22Rv1 (cell line): ENCODE data around the gene MAML3.

Experiments used
- H3K27ac ChIP-seq: fragments of 450-650 bp; 2 replicates; pipeline ENCODE4 v1.5.1; 2017
- CTCF ChIP-seq: fragments of 450-650 bp; IDR thresholded peaks from 2 replicates; pipeline ENCODE4 v1.5.1; 2017; ENCODE audit warnings: mild to moderate bottlenecking
- ZFX ChIP-seq: fragments of 450-650 bp; IDR thresholded peaks from 2 replicates; pipeline ENCODE4 v1.6.1; 2017; ENCODE audit warnings: antibody characterized with exemption, borderline replicate concordance

MAML3 gene

GRCh38 chr4:140109737-140110136 lies 44.2 kb downstream of the MAML3 start:
- no peak for TF ChIP-seq CTCF
- H3K27ac ChIP-seq, result no peak overlapping the region

GRCh38 chr4:140109292-140109691 lies 44.7 kb downstream of the MAML3 start:
- no peak overlapping the region for H3K27ac ChIP-seq
- TF ChIP-seq CTCF (no peak), ZFX (no peak)

- TF ChIP-seq ZFX (no peak), CTCF (no peak)
- H3K27ac ChIP-seq, result no peak overlapping the region
Measured at GRCh38 chr4:140108713-140109230, 45.2 kb downstream of the MAML3 start.

- H3K27ac ChIP-seq, result no peak overlapping the region
- TF ChIP-seq ZFX (no peak), CTCF (no peak)
Measured at GRCh38 chr4:140108243-140108642, 45.7 kb downstream of the MAML3 start.

GRCh38 chr4:140106289-140106844 lies 47.6 kb downstream of the MAML3 start:
- no peak overlapping the region for H3K27ac ChIP-seq
- TF ChIP-seq ZFX (no peak), CTCF (no peak)

GRCh38 chr4:140105436-140105835 lies 48.5 kb downstream of the MAML3 start:
- no peak for TF ChIP-seq ZFX
- TF ChIP-seq CTCF, result no peak
- H3K27ac ChIP-seq, result no peak overlapping the region

- TF ChIP-seq CTCF (no peak), ZFX (no peak)
- no peak overlapping the region for H3K27ac ChIP-seq
Measured at GRCh38 chr4:140103676-140104075, 50.3 kb downstream of the MAML3 start.
